HG02571 (cell line): Measurements from ENCODE around the gene KAZN.

Source experiments
- ATAC-seq: cut with Tn5 transposase; IDR thresholded peaks from one replicate; pipeline ENCODE4 v1.9.1; 2021; ENCODE audit warnings: mild to moderate bottlenecking, moderate library complexity; ENCODE audit not compliant: unreplicated experiment

KAZN gene

GRCh38 chr1:15014516-15014915, 416.0 kb downstream of the KAZN start:
- ATAC-seq = no peak

GRCh38 chr1:15016001-15016400, 417.5 kb downstream of the KAZN start:
- ATAC-seq = no peak

GRCh38 chr1:15016526-15016925, 418.0 kb downstream of the KAZN start:
- no peak for ATAC-seq

GRCh38 chr1:15017120-15017519, 418.6 kb downstream of the KAZN start:
- no peak for ATAC-seq

GRCh38 chr1:15018767-15019166, 420.3 kb downstream of the KAZN start:
- no peak for ATAC-seq

GRCh38 chr1:15020943-15021745, 422.7 kb downstream of the KAZN start:
- ATAC-seq = no peak

- ATAC-seq = no peak
These were observed 423.6 kb downstream of the KAZN start for GRCh38 chr1:15022048-15022447.

GRCh38 chr1:15023205-15023604, 424.7 kb downstream of the KAZN start:
- ATAC-seq = no peak

GRCh38 chr1:15023976-15024375, 425.5 kb downstream of the KAZN start:
- ATAC-seq = no peak

- no peak for ATAC-seq
These were observed 427.6 kb downstream of the KAZN start for GRCh38 chr1:15026117-15026489.

GRCh38 chr1:15027515-15027986, 429.1 kb downstream of the KAZN start:
- ATAC-seq = no peak

- ATAC-seq = no peak
These were observed 429.6 kb downstream of the KAZN start for GRCh38 chr1:15028102-15028501.

- ATAC-seq = no peak
These were observed 430.1 kb downstream of the KAZN start for GRCh38 chr1:15028616-15029015.

- no peak for ATAC-seq
These were observed 430.6 kb downstream of the KAZN start for GRCh38 chr1:15029036-15029435.

GRCh38 chr1:15029786-15030185, 431.3 kb downstream of the KAZN start:
- ATAC-seq = no peak

GRCh38 chr1:15031251-15031933, 432.9 kb downstream of the KAZN start:
- no peak for ATAC-seq

GRCh38 chr1:15033264-15033663, 434.8 kb downstream of the KAZN start:
- ATAC-seq = no peak

GRCh38 chr1:15034656-15035055, 436.2 kb downstream of the KAZN start:
- ATAC-seq = no peak

GRCh38 chr1:15035236-15035635, 436.8 kb downstream of the KAZN start:
- ATAC-seq = no peak

GRCh38 chr1:15036101-15036500, 437.6 kb downstream of the KAZN start:
- ATAC-seq = no peak

GRCh38 chr1:15038232-15039016, 439.9 kb downstream of the KAZN start:
- ATAC-seq = no peak
